AG04449 (cell line): ENCODE measurements around the gene PIWIL1.

Experiments
- CTCF ChIA-PET: fragments of 350-600 bp; formaldehyde crosslinking; extraction: SDS; loops from one replicate; lab custom pipeline; 2021; ENCODE audit warnings: antibody characterized with exemption; lab: Yijun Ruan, JAX
- POLR2A ChIA-PET: fragments of 400-600, 350-600 bp; formaldehyde crosslinking; extraction: SDS; loops from one replicate; lab custom pipeline; 2020; ENCODE audit warnings: antibody characterized with exemption, inconsistent platforms; lab: Yijun Ruan, JAX
- DNase-seq: peaks from one replicate; pipeline ENCODE4 v3.0.0-alpha.2; 2010; ENCODE audit warnings: low read depth, low spot score
- H3K4me3 ChIP-seq: 2 replicates; pipeline ENCODE4 v1.5.1; 2011; ENCODE audit warnings: low read depth, mild to moderate bottlenecking, control low read depth, low read length
- CTCF ChIP-seq: IDR thresholded peaks from one replicate; pipeline ENCODE4 v1.5.1; 2011; ENCODE audit warnings: mild to moderate bottlenecking, moderate library complexity, low read length, control low read depth, inconsistent platforms; ENCODE audit not compliant: insufficient read depth; ENCODE audit errors: missing control alignments

PIWIL1 gene

GRCh38 chr12:130357729-130358330, 20.1 kb downstream of the PIWIL1 start:
- ChIA-PET CTCF (no interaction called here), POLR2A (no interaction called here)
- DNase-seq, result no peak
- no peak for TF ChIP-seq CTCF
- no peak overlapping the region for H3K4me3 ChIP-seq

DNA sequence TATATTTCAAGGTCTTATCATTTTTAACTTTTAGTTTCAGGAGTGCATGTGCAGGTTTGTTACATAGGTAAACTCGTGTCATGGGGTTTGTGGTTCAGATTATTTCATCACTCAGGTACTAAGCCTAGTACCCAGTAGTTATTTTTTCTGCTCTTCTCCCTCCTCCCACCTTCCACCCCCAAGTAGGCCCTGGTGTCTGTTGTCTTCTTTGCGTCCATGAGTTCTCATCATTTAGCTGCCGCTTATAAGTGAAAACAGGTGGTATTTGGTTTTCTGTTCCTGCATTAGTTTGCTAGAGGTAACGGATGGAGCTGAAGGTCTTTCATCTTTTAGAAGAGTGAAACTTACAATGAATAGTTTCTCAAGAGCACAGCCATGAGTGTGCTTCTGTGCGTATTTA, 24.4 kb downstream of the PIWIL1 start:
- no peak overlapping the region for H3K4me3 ChIP-seq
- TF ChIP-seq CTCF, result no peak
- ChIA-PET CTCF (no interaction called here), POLR2A (no interaction called here)
- no peak for DNase-seq

- no peak overlapping the region for H3K4me3 ChIP-seq
- CTCF ChIA-PET, result no interaction called here
- POLR2A ChIA-PET, result no interaction called here
- no peak for TF ChIP-seq CTCF
- no peak for DNase-seq
Observed at GRCh38 chr12:130364578-130364977, 26.9 kb downstream of the PIWIL1 start.

DNA sequence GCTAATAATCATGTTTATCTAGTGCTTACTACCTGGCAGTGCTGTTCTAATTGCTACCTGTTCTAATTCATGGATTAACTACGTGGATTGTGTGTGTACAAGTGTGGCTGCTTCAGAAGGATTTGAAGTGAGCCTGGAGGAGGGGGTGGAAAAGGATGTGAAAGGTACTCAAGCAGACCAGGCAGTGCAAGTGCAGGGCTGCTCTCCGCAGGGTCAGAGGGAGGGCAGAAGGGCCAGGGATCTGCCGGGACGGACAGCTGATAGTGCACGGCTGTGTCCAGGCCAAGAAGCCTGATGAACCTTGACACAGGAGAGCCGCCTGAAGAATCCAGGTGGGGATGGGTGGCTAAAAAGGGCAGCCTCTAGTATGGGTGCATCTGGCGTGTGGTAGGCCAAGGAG, 28.5 kb downstream of the PIWIL1 start:
- ChIA-PET POLR2A (no interaction called here), CTCF (no interaction called here)
- no peak for DNase-seq
- no peak overlapping the region for H3K4me3 ChIP-seq
- TF ChIP-seq CTCF, result no peak

- ChIA-PET POLR2A (no interaction called here), CTCF (no interaction called here)
- no peak for TF ChIP-seq CTCF
- no peak for DNase-seq
- no peak overlapping the region for H3K4me3 ChIP-seq
Observed at GRCh38 chr12:130367003-130367402, 29.3 kb downstream of the PIWIL1 start.

DNA sequence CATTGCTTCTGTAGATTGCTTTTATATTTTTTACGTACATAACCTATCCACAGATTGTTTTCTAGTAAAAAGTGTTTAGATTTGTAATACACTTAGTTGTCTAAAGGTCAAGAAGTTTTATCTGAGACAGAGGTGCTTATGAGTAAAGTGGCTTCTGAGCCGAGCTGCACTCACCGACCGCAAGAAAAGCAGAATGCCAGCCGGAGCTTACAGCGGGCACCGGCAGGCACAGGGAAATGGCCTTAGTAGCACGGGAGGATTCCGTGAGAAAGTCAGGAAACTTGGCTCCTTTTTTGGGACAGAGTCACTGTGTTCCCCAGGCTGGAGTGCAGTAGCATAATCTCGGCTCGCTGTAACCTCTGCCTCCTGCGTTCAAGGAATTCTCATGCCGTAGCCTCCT, 29.8 kb downstream of the PIWIL1 start:
- TF ChIP-seq CTCF, result no peak
- H3K4me3 ChIP-seq, result no peak overlapping the region
- ChIA-PET POLR2A (no interaction called here), CTCF (no interaction called here)
- no peak for DNase-seq
